Tongue (tissue), 2 donors: Measurements from ENCODE around the gene PREX1. TPM values are rescaled to one million over a fixed set of nuclear protein-coding genes. Genes with fewer than 3 reads are reported as not detected.

Experiments used
- DNase-seq: peaks from one replicate; pipeline ENCODE4 v3.0.0-alpha.2; 2015
- total RNA-seq: library from RNA; depleted of rRNA; stranded (reverse); fragments of >200 nt; gene quantifications from one replicate; pipeline ENCODE4 v1.2.3, GENCODE V29; 2014

PREX1 gene
- total RNA-seq, 1 donor from 2014 or later, result 29.4 TPM

- no peak for DNase-seq
These were observed 147.1 kb downstream of the PREX1 start for GRCh38 chr20:48680650-48681049.

DNA sequence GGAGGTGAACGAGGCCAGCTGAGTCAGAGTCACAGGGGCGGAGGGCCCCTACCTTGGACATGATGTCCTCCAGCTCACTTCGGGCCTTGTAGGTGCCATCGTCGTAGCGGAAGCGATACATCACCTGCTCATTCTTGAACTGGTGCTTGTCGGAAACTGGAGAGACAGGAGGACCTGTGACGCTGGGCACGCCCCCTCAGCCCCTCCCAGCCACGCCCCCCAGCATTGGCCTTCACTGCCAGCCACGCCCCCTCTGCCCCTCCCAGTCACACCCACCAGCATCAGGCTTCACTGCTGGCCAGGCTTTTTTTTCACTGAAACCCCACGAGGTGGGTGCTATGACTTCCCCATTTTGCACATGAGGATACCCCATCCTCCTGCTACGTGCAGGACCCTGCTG is 148.2 kb downstream of the PREX1 start:
- DNase-seq, result no peak

- no peak for DNase-seq
These were observed 148.8 kb downstream of the PREX1 start for GRCh38 chr20:48679011-48679410.

GRCh38 chr20:48678421-48678820 is 149.4 kb downstream of the PREX1 start:
- DNase-seq, result no peak

GRCh38 chr20:48676795-48677460 is 150.9 kb downstream of the PREX1 start:
- no peak for DNase-seq

GRCh38 chr20:48676125-48676524 is 151.7 kb downstream of the PREX1 start:
- DNase-seq, result no peak

DNA sequence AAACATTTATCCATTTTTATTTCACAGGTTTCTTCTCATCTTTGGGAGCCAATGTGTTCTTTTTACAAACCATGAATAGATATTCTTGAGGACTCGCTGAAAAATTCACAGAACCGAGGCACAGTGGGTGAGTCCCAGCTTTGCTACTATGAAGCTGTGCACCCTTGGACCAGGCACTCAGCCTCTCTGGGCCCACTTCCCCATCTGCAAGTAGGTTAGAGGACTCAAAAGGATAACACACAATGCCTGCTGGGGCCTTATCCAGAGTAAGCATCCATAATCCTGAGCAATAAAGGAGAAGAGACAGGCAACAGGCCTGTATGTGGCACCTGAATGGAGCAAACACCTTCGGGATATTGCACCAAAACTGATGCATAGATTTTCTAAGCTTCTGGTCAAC is 153.3 kb downstream of the PREX1 start:
- no peak for DNase-seq

- no peak for DNase-seq
These were observed 154.3 kb downstream of the PREX1 start for GRCh38 chr20:48673507-48673906.

DNA sequence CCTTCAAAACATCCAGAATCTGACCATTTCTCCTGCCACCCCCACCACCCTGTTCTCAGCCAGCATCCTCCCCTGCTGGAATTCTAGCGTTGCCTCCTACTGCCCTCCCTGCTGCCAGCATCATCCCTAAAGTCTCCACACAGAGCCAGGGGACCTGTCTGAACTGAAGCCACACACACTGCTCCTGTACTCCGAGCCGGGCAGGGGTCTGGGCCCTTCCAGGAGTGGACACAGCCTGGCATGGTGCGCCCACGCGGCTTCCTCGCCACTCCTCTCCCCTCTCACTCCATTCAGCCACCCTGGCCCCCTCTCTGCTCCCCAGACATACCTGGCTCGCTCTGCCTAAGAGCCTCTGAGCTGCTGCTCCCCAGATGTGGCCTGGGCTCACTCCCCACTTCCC is 155.5 kb downstream of the PREX1 start:
- DNase-seq, result no peak

DNA sequence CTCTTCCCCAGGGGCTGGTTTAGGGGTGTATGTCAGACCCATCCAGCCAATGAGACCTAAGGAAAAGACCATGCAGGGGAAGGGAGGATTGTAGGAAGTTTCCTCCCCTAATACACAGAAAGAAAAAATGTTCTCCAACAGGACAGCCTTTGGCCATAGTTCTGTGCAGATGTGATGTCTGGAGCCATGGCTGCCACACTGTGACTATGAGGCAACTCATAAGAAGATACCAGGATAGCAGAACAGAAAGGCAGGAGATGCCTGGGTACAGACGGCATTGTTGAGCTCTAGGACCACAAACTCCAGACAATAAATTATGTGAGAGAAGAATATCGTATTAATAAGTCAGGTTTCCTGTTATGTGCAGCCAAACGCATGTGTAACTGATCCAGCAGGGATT is 156.7 kb downstream of the PREX1 start:
- DNase-seq, result no peak

DNA sequence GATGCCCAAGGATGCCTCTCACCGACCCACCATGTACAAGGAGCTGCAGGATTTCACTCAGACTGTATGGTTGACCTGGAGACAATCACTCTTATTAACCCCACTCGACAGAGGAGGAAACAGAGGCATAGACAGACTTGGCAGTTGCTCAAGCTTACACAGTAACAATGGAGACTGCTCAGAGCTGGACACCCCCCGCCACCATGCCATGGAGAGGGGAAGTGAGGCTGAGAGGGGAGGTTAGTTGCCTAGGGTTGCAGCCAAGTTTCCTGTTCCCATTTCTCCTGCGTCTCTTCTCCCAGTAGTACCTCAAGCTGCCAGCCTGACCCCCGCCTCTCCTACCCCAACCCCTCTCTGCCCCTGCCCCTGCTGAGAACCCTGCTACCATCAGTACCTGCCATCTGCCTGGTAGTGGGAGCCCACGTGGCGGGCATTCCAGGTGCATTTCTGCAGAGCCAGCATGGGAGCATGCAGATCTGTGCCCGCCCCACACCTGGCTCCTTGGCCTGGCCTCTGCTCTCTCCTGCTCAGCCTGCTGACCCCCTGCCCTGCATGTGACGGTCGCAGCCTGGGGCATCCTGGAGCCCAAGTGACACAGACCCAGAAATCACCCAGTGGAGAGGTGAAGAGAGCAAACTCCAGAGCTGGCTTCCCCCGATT is 157.7 kb downstream of the PREX1 start:
- DNase-seq, result no peak

DNA sequence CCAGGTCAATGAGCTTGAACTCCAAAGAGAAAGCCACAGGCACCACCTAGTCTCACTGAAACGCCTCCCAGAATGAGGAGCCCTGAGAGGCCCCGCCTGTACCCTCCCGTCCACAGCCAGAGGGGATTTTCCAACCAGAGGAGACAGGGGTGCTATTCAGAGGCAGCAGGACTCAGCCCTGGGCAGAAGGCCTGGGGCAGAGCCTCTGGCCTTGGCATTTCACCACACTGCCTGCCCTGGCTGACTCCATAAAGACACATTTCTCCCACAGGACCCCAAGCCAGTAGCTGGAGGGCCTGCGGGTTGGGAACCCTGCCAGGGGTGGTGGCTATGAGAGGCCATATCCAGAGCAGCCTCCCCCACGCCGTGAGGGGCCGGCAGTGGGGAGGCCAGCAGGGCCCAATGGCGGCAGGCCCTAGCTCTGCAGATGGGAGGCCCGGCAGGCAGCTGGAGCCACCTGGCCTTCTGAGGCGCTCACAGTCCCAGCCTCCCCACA is 159.3 kb downstream of the PREX1 start:
- DNase-seq, result peak; percentile 88

GRCh38 chr20:48667889-48668413 is 159.8 kb downstream of the PREX1 start:
- DNase-seq, result no peak

GRCh38 chr20:48667481-48667880 is 160.3 kb downstream of the PREX1 start:
- DNase-seq, result no peak

GRCh38 chr20:48665785-48666184 is 162.0 kb downstream of the PREX1 start:
- DNase-seq, result no peak

DNA sequence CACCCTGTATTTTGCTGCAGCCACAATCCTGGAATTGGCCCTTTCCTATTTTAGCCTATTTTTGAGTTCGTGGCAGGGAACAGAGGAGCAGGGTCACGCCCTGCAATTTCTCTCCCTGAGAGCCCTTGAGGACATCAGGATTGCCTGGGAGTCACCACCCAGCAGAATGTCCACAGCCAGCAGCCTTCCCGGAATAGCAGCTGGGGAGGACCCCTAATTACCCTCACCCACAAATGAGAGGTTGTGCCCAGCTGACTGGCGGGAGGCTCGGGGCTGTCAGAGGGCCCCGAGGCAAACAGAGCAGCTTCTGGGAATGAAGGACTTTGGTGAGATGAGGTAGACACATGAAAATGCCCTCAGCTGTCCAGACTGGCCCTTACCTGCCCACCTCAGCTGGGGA is 165.1 kb downstream of the PREX1 start:
- DNase-seq, result no peak

DNA sequence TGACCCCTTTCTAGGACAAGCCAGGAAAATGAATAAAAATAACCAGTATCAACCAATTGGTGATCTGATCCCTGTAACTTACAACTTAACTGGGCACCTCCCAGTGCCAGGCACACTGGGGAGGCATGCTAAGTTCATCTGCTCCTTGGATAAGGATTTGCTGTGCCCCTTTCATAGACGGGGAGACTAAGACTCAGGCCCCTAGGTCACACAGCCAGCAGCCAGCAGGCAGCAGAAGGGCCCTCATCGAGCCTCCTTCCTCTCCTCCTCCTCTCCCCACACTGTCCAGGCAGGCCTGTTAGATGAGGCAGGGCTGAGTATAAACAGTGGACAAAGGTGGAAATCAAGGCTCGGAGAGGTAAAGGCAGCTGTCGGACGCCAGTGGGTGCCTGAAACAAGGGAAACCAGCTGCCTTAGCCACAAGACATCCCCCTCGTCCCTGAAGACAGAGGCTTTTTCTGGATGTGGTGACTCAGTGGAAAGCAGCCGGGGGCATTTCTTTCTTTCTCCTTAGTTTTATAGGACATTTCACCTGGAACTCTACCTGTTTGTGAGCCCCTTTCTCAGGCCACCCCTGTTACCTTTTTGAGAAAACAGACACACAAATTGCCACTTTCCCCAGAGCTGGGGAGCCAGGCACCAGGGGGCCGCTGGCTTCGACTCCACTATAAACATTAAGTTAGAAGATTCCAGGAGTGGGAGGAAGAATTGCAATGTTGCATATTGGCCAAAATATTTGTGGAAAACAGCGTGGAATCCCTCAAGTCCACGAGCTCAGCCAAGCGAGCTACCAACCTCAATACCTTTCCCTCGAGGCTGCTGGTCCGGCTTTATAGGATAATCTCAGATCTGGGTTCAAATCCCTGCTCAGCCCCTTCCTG is 166.0 kb downstream of the PREX1 start:
- DNase-seq, result no peak

- no peak for DNase-seq
These were observed 167.0 kb downstream of the PREX1 start for GRCh38 chr20:48660788-48661187.

DNA sequence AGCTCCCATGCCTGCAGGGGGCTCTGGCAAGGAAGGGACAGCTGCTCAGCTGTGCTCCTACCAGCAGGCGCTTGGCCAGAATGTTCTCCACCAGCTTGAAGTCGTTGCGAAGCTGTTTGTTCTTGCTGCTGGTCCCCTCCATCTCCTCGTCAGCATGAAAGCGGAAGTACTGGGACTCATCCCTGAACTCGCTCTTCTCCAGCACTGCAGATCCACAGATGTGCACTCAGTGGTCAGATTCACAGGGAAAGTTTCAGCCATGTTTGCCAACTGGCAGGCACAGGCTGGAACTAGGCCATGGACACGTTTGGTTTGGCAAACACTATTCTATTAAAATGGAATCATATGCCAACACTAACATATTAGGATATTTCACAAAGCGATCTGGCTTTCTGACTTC is 167.9 kb downstream of the PREX1 start:
- peak; percentile 55 for DNase-seq

GRCh38 chr20:48658505-48658904 is 169.3 kb downstream of the PREX1 start:
- DNase-seq, result no peak

DNA sequence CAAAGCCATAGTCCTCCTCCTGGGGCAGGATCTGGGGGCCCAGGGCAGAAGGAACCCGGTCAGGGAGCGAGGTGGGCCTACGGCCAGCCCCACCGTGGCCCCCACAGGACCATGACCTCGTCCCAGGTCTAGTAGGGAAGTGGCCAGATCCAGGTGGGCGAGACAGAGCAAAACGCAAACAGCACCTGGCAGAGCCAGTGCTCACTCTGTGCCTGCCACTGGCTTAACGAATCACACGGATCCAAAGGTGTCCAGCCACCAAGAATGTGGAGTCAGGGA is 169.7 kb downstream of the PREX1 start:
- DNase-seq, result no peak

GRCh38 chr20:48657426-48658197 is 170.2 kb downstream of the PREX1 start:
- DNase-seq, result peak; percentile 95
